ENCODE measurements around the gene PSMG3. TPM values are rescaled to one million over a fixed set of nuclear protein-coding genes. Genes with fewer than 3 reads are reported as not detected.

PSMG3 gene
- total RNA-seq, 4 donors from 2014 or later = 13.5 to 39.7 (median 31.5) TPM

GRCh38 chr7:1585142-1585981, 15.5 kb upstream of the PSMG3 start:
- no peak for TF ChIP-seq CTCF (IDR thresholded peaks at IDR 0.05; ENCODE audit: low read depth)

GRCh38 chr7:1584700-1585099, 14.9 kb upstream of the PSMG3 start:
- no peak for TF ChIP-seq CTCF (IDR thresholded peaks at IDR 0.05; ENCODE audit: low read depth)

GRCh38 chr7:1580422-1581030, 10.7 kb upstream of the PSMG3 start:
- TF ChIP-seq CTCF (IDR thresholded peaks at IDR 0.05; ENCODE audit: low read depth) = no peak

- no peak for TF ChIP-seq CTCF (IDR thresholded peaks at IDR 0.05; ENCODE audit: low read depth)
Observed at GRCh38 chr7:1579481-1580421, 9.9 kb upstream of the PSMG3 start.

- TF ChIP-seq CTCF (IDR thresholded peaks at IDR 0.05; ENCODE audit: low read depth) = no peak
Observed at GRCh38 chr7:1578513-1578912, 8.7 kb upstream of the PSMG3 start.

- TF ChIP-seq CTCF (IDR thresholded peaks at IDR 0.05; ENCODE audit: low read depth) = no peak
Observed at GRCh38 chr7:1576521-1577253, 6.9 kb upstream of the PSMG3 start.

All from subcutaneous adipose tissue (tissue), 4 donors.